GM23248 (cell line): Measurements from ENCODE around the gene NIPAL4.

Source experiments
- EZH2 ChIP-seq: fragments of 200-600 bp; sonication (generic); IDR thresholded peaks from 2 replicates; pipeline ENCODE4 v1.6.1; 2018; ENCODE audit warnings: antibody characterized with exemption, mild to moderate bottlenecking; ENCODE audit not compliant: insufficient read depth, poor library complexity, severe bottlenecking
- EZH2phosphoT487 ChIP-seq: fragments of 200-600 bp; sonication (generic); IDR thresholded peaks from 2 replicates; pipeline ENCODE4 v1.6.1; 2018; ENCODE audit warnings: antibody characterized with exemption, moderate library complexity, mild to moderate bottlenecking, low read depth; ENCODE audit not compliant: insufficient read depth

GRCh38 chr5:157518963-157519362 is 59.0 kb downstream of the NIPAL4 start:
- no peak for TF ChIP-seq EZH2
- TF ChIP-seq EZH2phosphoT487 = no peak
